ENCODE results near the gene MICALL2.

MICALL2 gene

DNA sequence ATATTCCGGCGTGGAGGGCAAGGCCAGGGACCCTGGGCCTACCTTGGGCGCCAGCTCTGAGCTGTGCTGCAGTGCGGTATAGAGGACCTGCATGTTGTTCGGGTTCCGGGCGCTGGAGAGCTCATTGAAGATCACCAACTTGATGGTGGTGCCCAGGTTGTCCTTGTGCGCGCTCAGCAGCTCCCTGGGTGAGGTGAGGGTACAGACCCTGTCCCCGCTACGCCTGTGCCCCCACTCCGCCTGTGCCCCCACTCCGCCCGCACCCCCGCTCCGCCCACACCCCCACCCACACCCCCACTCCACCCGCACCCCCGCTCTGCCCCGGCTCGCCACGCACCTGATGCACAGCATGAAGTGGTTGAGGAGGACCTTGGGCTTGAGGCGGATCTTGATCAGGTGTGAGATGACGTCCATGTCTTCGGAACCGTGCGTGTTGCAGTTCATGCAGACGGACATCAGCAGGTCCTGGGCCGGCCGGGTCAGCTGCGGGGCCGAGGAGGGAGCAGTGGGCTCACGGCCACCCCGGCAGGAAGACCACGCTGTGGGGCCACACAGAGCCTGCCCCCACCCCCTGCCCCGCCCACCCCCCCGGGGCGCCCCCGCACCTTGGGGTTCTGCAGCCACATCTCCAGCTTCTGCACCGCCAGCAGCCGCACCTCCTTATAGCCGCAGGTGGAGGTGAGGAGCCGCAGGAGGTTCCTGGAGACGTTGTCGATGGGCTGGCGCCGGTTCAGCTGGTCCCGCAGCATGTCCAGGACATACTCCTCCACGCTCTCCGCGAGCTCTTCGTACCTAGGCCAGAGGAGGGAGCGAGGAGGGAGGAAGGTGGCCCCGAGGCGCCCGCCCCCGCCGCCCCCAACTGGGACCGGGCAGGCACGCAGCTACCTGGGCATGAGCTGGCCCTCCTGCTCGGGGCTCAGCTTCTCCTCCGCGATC lies 39.4 kb upstream of the MICALL2 start:
- Histone ChIP-seq H3K4me1 (ENCODE audit: control insufficient read depth, insufficient read depth, low read depth, low read length) (peaks cover 15% of the 10 kb centered on the region), H2BK15ac (ENCODE audit: low read depth, poor library complexity, severe bottlenecking) (no peak overlapping the region), H2AK5ac (ENCODE audit: low read length, severe bottlenecking) (no peak overlapping the region), H3K79me1 (replicated peaks; ENCODE audit: low read length, poor library complexity, severe bottlenecking) (peaks cover 36% of the 10 kb centered on the region), H3K4ac (ENCODE audit: low read depth in 1 of 2, low read length in 2 of 2) (no peak overlapping the region), H3K27ac (ENCODE audit: low read length, poor library complexity, severe bottlenecking) (no peak overlapping the region), H4K8ac (ENCODE audit: low read length) (no peak overlapping the region), H2BK12ac (ENCODE audit: low read length in 2 of 2) (no peak overlapping the region), H3K23ac (ENCODE audit: low read length in 2 of 2) (no peak overlapping the region), H4K91ac (ENCODE audit: low read length) (no peak overlapping the region), H3K36me3 (ENCODE audit: control insufficient read depth in 1 of 2, insufficient read depth in 2 of 2, low read depth in 1 of 2, low read length in 2 of 2) (peaks cover 50 to 92% of the 10 kb centered on the region in 2 experiments), H3K18ac (ENCODE audit: low read depth in 1 of 2, low read length in 2 of 2) (no peak overlapping the region), H3K9me3 (ENCODE audit: control insufficient read depth, low read length) (no peaks in the 10 kb centered on the region), H2AFZ (ENCODE audit: low read depth, low read length) (no peak overlapping the region), H3K9ac (ENCODE audit: low read length) (no peak overlapping the region), H3K4me3 (ENCODE audit: insufficient read depth in 1 of 2, low read depth in 1 of 2, low read length in 2 of 2) (no peak overlapping the region), H2BK120ac (ENCODE audit: low read depth, low read length) (no peak overlapping the region), H2BK5ac (ENCODE audit: low read depth, low read length, poor library complexity, severe bottlenecking) (no peak overlapping the region), H3K14ac (ENCODE audit: low read length in 2 of 2) (no peak overlapping the region), H3K27me3 (ENCODE audit: control insufficient read depth in 1 of 2, insufficient read depth in 1 of 2, low read length in 2 of 2) (no peaks in the 10 kb centered on the region), H3K4me2 (ENCODE audit: low read length, poor library complexity, severe bottlenecking) (no peak overlapping the region)
- no peak for DNase-seq
- WGBS: 97% methylated on average over 33 of the region's 62 CpGs

DNA sequence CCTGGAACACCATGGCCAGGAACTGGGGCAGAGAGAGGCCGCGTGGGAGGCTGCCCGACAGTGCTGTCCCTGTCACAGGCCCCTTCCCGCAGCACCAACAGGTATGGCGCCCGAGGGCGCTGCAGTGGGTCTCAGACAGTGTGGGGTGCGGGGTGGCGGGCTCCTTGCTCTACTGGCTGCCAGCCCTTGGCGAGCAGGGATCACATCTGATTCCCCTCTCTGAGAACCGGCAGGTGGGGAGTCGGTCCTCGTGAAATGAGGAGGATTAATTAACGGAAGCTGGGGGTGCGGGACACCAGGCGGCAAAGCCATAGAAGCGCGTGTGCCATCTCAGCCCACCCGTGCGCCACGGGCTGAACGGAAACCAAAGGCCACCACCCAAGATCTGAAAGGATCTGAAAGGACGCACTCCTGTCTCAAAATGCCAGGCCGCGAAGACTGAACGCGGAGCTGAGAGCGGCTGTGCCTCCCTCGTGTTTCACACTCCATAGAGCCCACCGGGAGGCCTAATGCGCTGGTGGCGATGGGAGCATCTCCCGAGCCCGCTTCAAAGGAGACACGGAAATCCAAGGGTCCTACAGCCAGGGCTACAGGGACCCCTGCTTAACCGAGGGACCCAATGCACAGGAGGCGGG lies 38.1 kb upstream of the MICALL2 start:
- Histone ChIP-seq H2AFZ (ENCODE audit: low read depth, low read length) (no peak overlapping the region), H3K14ac (ENCODE audit: low read length in 2 of 2) (no peak overlapping the region), H3K4ac (ENCODE audit: low read depth in 1 of 2, low read length in 2 of 2) (no peak overlapping the region), H4K8ac (ENCODE audit: low read length) (no peak overlapping the region), H3K4me1 (ENCODE audit: control insufficient read depth, insufficient read depth, low read depth, low read length) (peaks cover 3% of the 10 kb centered on the region), H4K91ac (ENCODE audit: low read length) (no peak overlapping the region), H2BK15ac (ENCODE audit: low read depth, poor library complexity, severe bottlenecking) (no peak overlapping the region), H3K27ac (ENCODE audit: low read length, poor library complexity, severe bottlenecking) (no peak overlapping the region), H3K9me3 (ENCODE audit: control insufficient read depth, low read length) (no peaks in the 10 kb centered on the region), H3K9ac (ENCODE audit: low read length) (no peak overlapping the region), H2BK12ac (ENCODE audit: low read length in 2 of 2) (no peak overlapping the region), H3K4me2 (ENCODE audit: low read length, poor library complexity, severe bottlenecking) (no peak overlapping the region), H3K79me1 (replicated peaks; ENCODE audit: low read length, poor library complexity, severe bottlenecking) (peaks cover 26% of the 10 kb centered on the region), H3K36me3 (ENCODE audit: control insufficient read depth in 1 of 2, insufficient read depth in 2 of 2, low read depth in 1 of 2, low read length in 2 of 2) (peaks cover 52 to 98% of the 10 kb centered on the region in 2 experiments), H2BK120ac (ENCODE audit: low read depth, low read length) (no peak overlapping the region), H2BK5ac (ENCODE audit: low read depth, low read length, poor library complexity, severe bottlenecking) (no peak overlapping the region), H2AK5ac (ENCODE audit: low read length, severe bottlenecking) (no peak overlapping the region), H3K4me3 (ENCODE audit: insufficient read depth in 1 of 2, low read depth in 1 of 2, low read length in 2 of 2) (no peak overlapping the region), H3K23ac (ENCODE audit: low read length in 2 of 2) (no peak overlapping the region), H3K18ac (ENCODE audit: low read depth in 1 of 2, low read length in 2 of 2) (no peak overlapping the region), H3K27me3 (ENCODE audit: control insufficient read depth in 1 of 2, insufficient read depth in 1 of 2, low read length in 2 of 2) (no peaks in the 10 kb centered on the region)
- no peak for DNase-seq
- WGBS: 95% methylated on average over 37 of the region's 37 CpGs

- no peak for DNase-seq
- Histone ChIP-seq H4K91ac (ENCODE audit: low read length) (no peak overlapping the region), H2BK120ac (ENCODE audit: low read depth, low read length) (no peak overlapping the region), H3K9me3 (ENCODE audit: control insufficient read depth, low read length) (no peaks in the 10 kb centered on the region), H2AK5ac (ENCODE audit: low read length, severe bottlenecking) (no peak overlapping the region), H2BK12ac (ENCODE audit: low read length in 2 of 2) (no peak overlapping the region), H3K9ac (ENCODE audit: low read length) (no peak overlapping the region), H2AFZ (ENCODE audit: low read depth, low read length) (no peak overlapping the region), H3K4ac (ENCODE audit: low read depth in 1 of 2, low read length in 2 of 2) (no peak overlapping the region), H3K27me3 (ENCODE audit: control insufficient read depth in 1 of 2, insufficient read depth in 1 of 2, low read length in 2 of 2) (no peaks in the 10 kb centered on the region), H3K18ac (ENCODE audit: low read depth in 1 of 2, low read length in 2 of 2) (no peak overlapping the region), H3K23ac (ENCODE audit: low read length in 2 of 2) (no peak overlapping the region), H3K4me3 (ENCODE audit: insufficient read depth in 1 of 2, low read depth in 1 of 2, low read length in 2 of 2) (no peak overlapping the region), H3K36me3 (ENCODE audit: control insufficient read depth in 1 of 2, insufficient read depth in 2 of 2, low read depth in 1 of 2, low read length in 2 of 2) (peaks cover 54 to 98% of the 10 kb centered on the region in 2 experiments), H2BK15ac (ENCODE audit: low read depth, poor library complexity, severe bottlenecking) (no peak overlapping the region), H3K14ac (ENCODE audit: low read length in 2 of 2) (no peak overlapping the region), H2BK5ac (ENCODE audit: low read depth, low read length, poor library complexity, severe bottlenecking) (no peak overlapping the region), H3K4me1 (ENCODE audit: control insufficient read depth, insufficient read depth, low read depth, low read length) (peaks cover 2% of the 10 kb centered on the region), H3K79me1 (replicated peaks; ENCODE audit: low read length, poor library complexity, severe bottlenecking) (peaks cover 22% of the 10 kb centered on the region), H3K27ac (ENCODE audit: low read length, poor library complexity, severe bottlenecking) (no peak overlapping the region), H4K8ac (ENCODE audit: low read length) (no peak overlapping the region), H3K4me2 (ENCODE audit: low read length, poor library complexity, severe bottlenecking) (no peak overlapping the region)
- 95% methylated on average over 33 of the region's 33 CpGs for WGBS
Observed at GRCh38 chr7:1496531-1497292, 37.4 kb upstream of the MICALL2 start.

Measured in mesenchymal stem cell (in vitro differentiated cells and primary cell).